ENCODE data around the gene TNNT3.

TNNT3 gene

GRCh38 chr11:1943977-1944376 lies 24.5 kb downstream of the TNNT3 start:
- ChIA-PET POLR2A (no interaction called here), CTCF (interaction anchor here (1.8 kb wide), 1 partner anchor 250 kb away, joined by 9 read pairs; no protein-coding TSS in a partner anchor)
- TF ChIP-seq CTCF (IDR thresholded peaks at IDR 0.05; ENCODE audit: insufficient read depth, low read length, missing control alignments): no peak
- no peak for DNase-seq (ENCODE audit: low read depth, low spot score)
- no peak overlapping the region for H3K4me3 ChIP-seq (ENCODE audit: low read depth, low read length)

- CTCF ChIA-PET: interaction anchor here (0.8 to 9.5 kb wide), 16 partner anchors 9 to 294 kb away, joined by 3 to 110 read pairs (median 8); partner anchors contain the start of gene SYT8
- H3K4me3 ChIP-seq (ENCODE audit: low read depth, low read length): no peak within 1 kb of the TSS
- no peak for TF ChIP-seq CTCF (IDR thresholded peaks at IDR 0.05; ENCODE audit: insufficient read depth, low read length, missing control alignments)
- no peak for DNase-seq (ENCODE audit: low read depth, low spot score)
- POLR2A ChIA-PET: interaction anchor here (1.0 kb wide), 1 partner anchor 194 kb away, joined by 4 read pairs; no protein-coding TSS in a partner anchor
Measured at GRCh38 chr11:1946812-1947484, 27.4 kb downstream of the TNNT3 start, which contains the start of gene MRPL23. Gene MRPL23, plus strand, starts transcription at chr11:1947332. Its CDS starts 31 bp downstream, at chr11:1947363.

GRCh38 chr11:1947592-1948237 lies 28.2 kb downstream of the TNNT3 start:
- no peak for TF ChIP-seq CTCF (IDR thresholded peaks at IDR 0.05; ENCODE audit: insufficient read depth, low read length, missing control alignments)
- CTCF ChIA-PET: interaction anchor here (0.7 to 9.5 kb wide), 23 partner anchors 8 to 295 kb away, joined by 3 to 110 read pairs (median 5); partner anchors contain the start of gene SYT8
- POLR2A ChIA-PET: interaction anchor here (1.0 kb wide), 1 partner anchor 193 kb away, joined by 4 read pairs; no protein-coding TSS in a partner anchor
- no peak for DNase-seq (ENCODE audit: low read depth, low spot score)
- no peak overlapping the region for H3K4me3 ChIP-seq (ENCODE audit: low read depth, low read length)

- POLR2A ChIA-PET: interaction anchor here (0.8 kb wide), 1 partner anchor 296 kb away, joined by 3 read pairs; no protein-coding TSS in a partner anchor
Measured at GRCh38 chr11:1948389-1948788, 28.9 kb downstream of the TNNT3 start.

GRCh38 chr11:1949302-1949701 lies 29.8 kb downstream of the TNNT3 start:
- no peak for DNase-seq (ENCODE audit: low read depth, low spot score)
- no peak for TF ChIP-seq CTCF (IDR thresholded peaks at IDR 0.05; ENCODE audit: insufficient read depth, low read length, missing control alignments)
- POLR2A ChIA-PET: no interaction called here
- CTCF ChIA-PET: interaction anchor here (0.9 to 9.5 kb wide), 17 partner anchors 9 to 297 kb away, joined by 3 to 110 read pairs (median 14); partner anchors contain the start of genes H19 and SYT8
- no peak overlapping the region for H3K4me3 ChIP-seq (ENCODE audit: low read depth, low read length)

More at GRCh38 chr11:1948389-1948788, 28.9 kb downstream of the TNNT3 start:
- no peak overlapping the region for H3K4me3 ChIP-seq (ENCODE audit: low read depth, low read length)
- no peak for TF ChIP-seq CTCF (IDR thresholded peaks at IDR 0.05; ENCODE audit: insufficient read depth, low read length, missing control alignments)
- CTCF ChIA-PET: interaction anchor here (0.9 to 9.5 kb wide), 23 partner anchors 8 to 296 kb away, joined by 3 to 110 read pairs (median 8); partner anchors contain the start of genes H19 and SYT8
- no peak for DNase-seq (ENCODE audit: low read depth, low spot score)

GRCh38 chr11:1949922-1950321 lies 30.4 kb downstream of the TNNT3 start:
- POLR2A ChIA-PET: no interaction called here
- TF ChIP-seq CTCF (IDR thresholded peaks at IDR 0.05; ENCODE audit: insufficient read depth, low read length, missing control alignments): no peak
- CTCF ChIA-PET: interaction anchor here (1.1 to 9.5 kb wide), 16 partner anchors 9 to 297 kb away, joined by 3 to 110 read pairs (median 8); partner anchors contain the start of genes H19 and SYT8
- no peak for DNase-seq (ENCODE audit: low read depth, low spot score)
- H3K4me3 ChIP-seq (ENCODE audit: low read depth, low read length): no peak overlapping the region

Data from AG04449 (cell line).